ENCODE data around the gene CMKLR1. TPM values are rescaled to one million over a fixed set of nuclear protein-coding genes. Genes with fewer than 3 reads are reported as not detected.

CMKLR1 gene
- total and polyA plus RNA-seq, 3 experiments from 2014 or later, result 0.57 to 4.4 (median 0.66) TPM

DNA sequence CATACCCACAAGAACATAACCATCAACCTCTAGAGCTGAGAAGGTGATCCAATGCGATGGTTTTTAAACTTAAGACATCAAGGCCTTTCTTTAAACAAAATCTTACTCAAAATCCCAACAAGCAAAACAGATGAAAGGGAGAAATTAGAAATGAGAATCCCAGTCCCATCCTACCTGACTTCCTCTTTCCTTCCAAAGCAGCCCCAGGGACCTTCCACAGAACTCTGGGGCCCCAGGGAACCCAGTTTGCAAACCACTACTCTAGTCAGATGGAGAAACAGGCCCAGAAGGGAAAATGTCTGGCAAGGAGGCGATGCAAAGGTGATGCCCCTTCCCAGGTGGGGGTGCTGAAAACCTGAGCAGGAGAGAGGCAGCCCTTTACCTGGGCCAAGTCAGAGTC lies 29.0 kb upstream of the CMKLR1 start:
- peaks cover under 1 to 7% (median 5%) of the 10 kb centered on the region in 5 donors for H3K9me3 Mint-ChIP-seq
- ChIA-PET CTCF (no interaction called here), POLR2A (no interaction called here)
- Histone ChIP-seq H3K4me3 (ENCODE audit: low read length) (no peak overlapping the region), H3K9me3 (ENCODE audit: low read length) (no peaks in the 10 kb centered on the region), H3K4me1 (ENCODE audit: insufficient read depth, low read length) (no peaks in the 10 kb centered on the region), H3K27ac (ENCODE audit: low read depth, low read length) (no peak overlapping the region), H3K36me3 (ENCODE audit: insufficient read depth, low read length) (no peaks in the 10 kb centered on the region), H3K27me3 (ENCODE audit: insufficient read depth, low read length, poor library complexity, severe bottlenecking) (no peaks in the 10 kb centered on the region)
- no peak for DNase-seq
- no peak overlapping the region for H3K4me3 Mint-ChIP-seq
- H3K27ac Mint-ChIP-seq, result no peak overlapping the region
- no peaks in the 10 kb centered on the region for H3K4me1 Mint-ChIP-seq
- peaks cover 11 to 25% of the 10 kb centered on the region in 2 donors for H3K27me3 Mint-ChIP-seq
- H3K36me3 Mint-ChIP-seq, result peaks cover 0 to 2% (median 0%) of the 10 kb centered on the region in 3 donors

DNA sequence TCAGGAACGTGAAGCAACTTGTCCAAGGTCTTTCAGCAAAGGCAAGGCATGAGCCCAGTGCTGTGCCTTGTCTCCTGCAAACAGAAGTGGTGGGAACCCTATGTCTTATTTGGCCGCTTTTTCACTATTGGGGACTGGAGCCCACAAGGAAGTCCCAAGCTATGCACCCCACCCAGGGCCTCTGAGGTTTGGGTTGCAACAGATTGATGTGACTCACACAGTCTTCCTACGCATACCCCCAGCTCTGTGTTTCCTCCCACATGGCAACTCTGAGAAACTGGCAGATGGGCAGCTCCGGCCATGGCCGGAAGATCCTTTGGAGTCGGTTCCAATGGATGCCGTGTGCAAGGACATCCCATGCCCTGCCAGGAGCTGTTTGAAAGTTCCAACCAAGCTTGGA lies 28.3 kb upstream of the CMKLR1 start:
- Histone ChIP-seq H3K4me3 (ENCODE audit: low read length) (no peak overlapping the region), H3K27ac (ENCODE audit: low read depth, low read length) (no peak overlapping the region), H3K9me3 (ENCODE audit: low read length) (no peaks in the 10 kb centered on the region), H3K4me1 (ENCODE audit: insufficient read depth, low read length) (no peaks in the 10 kb centered on the region), H3K27me3 (ENCODE audit: insufficient read depth, low read length, poor library complexity, severe bottlenecking) (no peaks in the 10 kb centered on the region), H3K36me3 (ENCODE audit: insufficient read depth, low read length) (no peaks in the 10 kb centered on the region)
- Mint-ChIP-seq H3K36me3 (peaks cover 0 to under 1% (median 0%) of the 10 kb centered on the region in 3 donors), H3K27me3 (peaks cover 9 to 20% of the 10 kb centered on the region in 2 donors), H3K9me3 (peaks cover 0 to 2% (median under 1%) of the 10 kb centered on the region in 5 donors), H3K4me1 (no peaks in the 10 kb centered on the region), H3K27ac (no peak overlapping the region), H3K4me3 (no peak overlapping the region)
- CTCF ChIA-PET, result no interaction called here
- POLR2A ChIA-PET, result no interaction called here
- no peak for DNase-seq

GRCh38 chr12:108365324-108365723 lies 26.2 kb upstream of the CMKLR1 start:
- no peak overlapping the region for H3K27ac ChIP-seq (ENCODE audit: low read depth, low read length)
- H3K4me3 ChIP-seq (ENCODE audit: low read length), result no peak overlapping the region
- no peaks in the 10 kb centered on the region for H3K9me3 ChIP-seq (ENCODE audit: low read length)
- ChIA-PET POLR2A (no interaction called here), CTCF (no interaction called here)
- H3K36me3 Mint-ChIP-seq, result no peaks in the 10 kb centered on the region
- no peak for DNase-seq
- peaks cover 6 to 13% of the 10 kb centered on the region in 2 donors for H3K27me3 Mint-ChIP-seq
- H3K27me3 ChIP-seq (ENCODE audit: insufficient read depth, low read length, poor library complexity, severe bottlenecking), result no peaks in the 10 kb centered on the region
- no peak overlapping the region for H3K4me3 Mint-ChIP-seq
- H3K27ac Mint-ChIP-seq, result no peak overlapping the region
- no peaks in the 10 kb centered on the region for H3K9me3 Mint-ChIP-seq
- no peaks in the 10 kb centered on the region for H3K36me3 ChIP-seq (ENCODE audit: insufficient read depth, low read length)
- no peaks in the 10 kb centered on the region for H3K4me1 ChIP-seq (ENCODE audit: insufficient read depth, low read length)
- H3K4me1 Mint-ChIP-seq, result no peaks in the 10 kb centered on the region

DNA sequence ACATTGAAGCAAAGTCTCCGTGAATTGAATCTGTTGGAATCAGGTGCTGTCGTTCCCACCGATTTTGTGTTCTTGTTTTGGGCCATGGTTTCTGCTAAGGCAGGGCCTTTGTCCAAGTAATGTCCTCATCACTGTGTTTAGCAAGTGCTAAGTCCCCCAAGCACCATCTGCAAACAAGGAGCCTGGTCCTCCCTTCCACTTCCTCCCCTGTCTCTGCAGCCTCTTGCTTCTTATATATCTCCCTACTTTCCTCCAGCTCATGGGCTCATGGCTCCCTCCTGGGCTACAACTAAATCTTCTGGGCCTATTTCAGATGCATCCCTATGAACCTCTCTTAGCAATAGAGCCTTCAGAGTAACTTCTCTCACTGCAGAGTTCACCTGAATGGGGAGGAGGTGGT lies 25.8 kb upstream of the CMKLR1 start:
- Mint-ChIP-seq H3K27me3 (peaks cover 6 to 13% of the 10 kb centered on the region in 2 donors), H3K36me3 (no peaks in the 10 kb centered on the region), H3K4me1 (no peaks in the 10 kb centered on the region), H3K27ac (no peak overlapping the region), H3K4me3 (no peak overlapping the region), H3K9me3 (no peaks in the 10 kb centered on the region)
- Histone ChIP-seq H3K4me3 (ENCODE audit: low read length) (no peak overlapping the region), H3K4me1 (ENCODE audit: insufficient read depth, low read length) (no peaks in the 10 kb centered on the region), H3K36me3 (ENCODE audit: insufficient read depth, low read length) (no peaks in the 10 kb centered on the region), H3K27ac (ENCODE audit: low read depth, low read length) (no peak overlapping the region), H3K27me3 (ENCODE audit: insufficient read depth, low read length, poor library complexity, severe bottlenecking) (no peaks in the 10 kb centered on the region), H3K9me3 (ENCODE audit: low read length) (no peaks in the 10 kb centered on the region)
- DNase-seq, result no peak
- ChIA-PET POLR2A (no interaction called here), CTCF (no interaction called here)

DNA sequence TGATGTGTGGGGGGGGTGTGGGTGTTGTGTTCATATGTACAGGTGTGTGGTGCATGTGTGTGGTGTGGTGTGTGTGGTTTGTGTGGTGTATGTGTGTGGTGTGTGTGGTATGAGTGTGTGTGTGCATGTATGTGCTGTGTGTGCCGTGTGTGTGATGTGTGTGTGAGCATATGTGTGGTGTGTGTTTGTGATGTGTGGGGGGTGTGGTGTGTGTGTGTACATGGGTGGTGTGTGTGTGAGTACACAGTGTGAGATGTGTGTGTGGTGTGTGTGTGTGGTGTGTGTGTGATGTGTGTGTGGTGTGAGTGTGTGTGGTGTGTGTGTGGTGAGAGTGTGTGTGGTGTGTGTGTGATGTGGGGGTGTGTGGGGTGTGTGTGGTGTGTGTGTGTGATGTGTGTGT lies 24.5 kb upstream of the CMKLR1 start:
- Mint-ChIP-seq H3K9me3 (no peaks in the 10 kb centered on the region), H3K4me3 (no peak overlapping the region), H3K27ac (no peak overlapping the region), H3K4me1 (no peaks in the 10 kb centered on the region), H3K36me3 (no peaks in the 10 kb centered on the region), H3K27me3 (peaks cover 4 to 10% of the 10 kb centered on the region in 2 donors)
- H3K4me3 ChIP-seq (ENCODE audit: low read length), result no peak overlapping the region
- H3K9me3 ChIP-seq (ENCODE audit: low read length), result no peaks in the 10 kb centered on the region
- ChIA-PET CTCF (no interaction called here), POLR2A (no interaction called here)
- no peak overlapping the region for H3K27ac ChIP-seq (ENCODE audit: low read depth, low read length)
- H3K36me3 ChIP-seq (ENCODE audit: insufficient read depth, low read length), result no peaks in the 10 kb centered on the region
- no peaks in the 10 kb centered on the region for H3K27me3 ChIP-seq (ENCODE audit: insufficient read depth, low read length, poor library complexity, severe bottlenecking)
- no peak for DNase-seq
- no peaks in the 10 kb centered on the region for H3K4me1 ChIP-seq (ENCODE audit: insufficient read depth, low read length)

DNA sequence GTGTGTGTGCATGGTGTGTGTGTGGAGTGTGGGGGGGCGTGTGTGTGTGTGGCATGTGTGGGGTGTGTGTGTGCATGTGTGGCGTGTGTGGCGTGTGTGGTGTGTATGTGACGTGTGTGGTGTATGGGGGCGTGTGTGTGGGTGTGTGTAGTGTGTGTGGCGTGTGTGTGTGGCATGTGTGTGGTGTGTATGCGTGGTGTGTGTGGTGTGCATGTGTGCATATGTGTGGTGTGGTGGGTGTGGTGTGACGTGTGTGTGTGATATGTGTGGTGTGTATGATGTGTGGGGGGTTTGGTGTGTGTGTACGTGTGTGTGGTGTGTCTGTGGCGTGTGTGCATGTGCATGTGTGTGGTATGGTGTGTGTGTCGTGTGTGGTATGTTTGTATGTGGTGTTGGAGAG lies 24.1 kb upstream of the CMKLR1 start:
- POLR2A ChIA-PET, result no interaction called here
- H3K27ac Mint-ChIP-seq, result no peak overlapping the region

DNA sequence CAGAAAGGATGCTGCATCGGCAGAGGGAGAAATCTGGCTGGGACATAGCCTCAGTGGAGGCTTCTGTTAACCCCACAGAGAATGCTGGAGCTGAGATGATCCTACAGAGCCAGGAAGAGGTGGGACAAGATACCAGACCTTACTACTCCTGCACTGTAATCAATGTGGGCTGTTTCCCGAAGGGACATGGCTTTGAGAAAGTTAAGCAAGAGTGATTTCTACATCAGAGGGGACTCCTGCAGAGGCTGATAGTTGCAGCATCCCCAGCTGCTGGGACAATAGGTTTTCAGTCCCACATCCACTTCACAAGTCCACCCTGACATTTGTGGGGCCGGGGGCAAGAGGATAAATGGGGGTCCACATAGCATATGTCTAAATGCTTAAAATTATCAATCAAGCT lies 22.5 kb upstream of the CMKLR1 start:
- Histone ChIP-seq H3K27ac (ENCODE audit: low read depth, low read length) (no peak overlapping the region), H3K9me3 (ENCODE audit: low read length) (no peaks in the 10 kb centered on the region), H3K27me3 (ENCODE audit: insufficient read depth, low read length, poor library complexity, severe bottlenecking) (no peaks in the 10 kb centered on the region), H3K4me3 (ENCODE audit: low read length) (no peak overlapping the region), H3K4me1 (ENCODE audit: insufficient read depth, low read length) (no peaks in the 10 kb centered on the region), H3K36me3 (ENCODE audit: insufficient read depth, low read length) (no peaks in the 10 kb centered on the region)
- Mint-ChIP-seq H3K27ac (no peak overlapping the region), H3K4me3 (no peak overlapping the region), H3K4me1 (no peaks in the 10 kb centered on the region), H3K9me3 (no peaks in the 10 kb centered on the region), H3K27me3 (peaks cover 2 to 22% of the 10 kb centered on the region in 2 donors), H3K36me3 (no peaks in the 10 kb centered on the region)
- ChIA-PET POLR2A (no interaction called here), CTCF (no interaction called here)
- DNase-seq, result no peak

More for the DNA sequence above, 24.1 kb upstream of the CMKLR1 start:
- Mint-ChIP-seq H3K36me3 (no peaks in the 10 kb centered on the region), H3K4me3 (no peak overlapping the region), H3K9me3 (no peaks in the 10 kb centered on the region), H3K27me3 (peaks cover 4 to 10% of the 10 kb centered on the region in 2 donors), H3K4me1 (no peaks in the 10 kb centered on the region)
- CTCF ChIA-PET, result no interaction called here
- Histone ChIP-seq H3K36me3 (ENCODE audit: insufficient read depth, low read length) (no peaks in the 10 kb centered on the region), H3K4me3 (ENCODE audit: low read length) (no peak overlapping the region), H3K4me1 (ENCODE audit: insufficient read depth, low read length) (no peaks in the 10 kb centered on the region), H3K27ac (ENCODE audit: low read depth, low read length) (no peak overlapping the region), H3K9me3 (ENCODE audit: low read length) (no peaks in the 10 kb centered on the region), H3K27me3 (ENCODE audit: insufficient read depth, low read length, poor library complexity, severe bottlenecking) (no peaks in the 10 kb centered on the region)
- DNase-seq, result no peak

GRCh38 chr12:108360487-108360886 lies 21.4 kb upstream of the CMKLR1 start:
- no peaks in the 10 kb centered on the region for H3K36me3 ChIP-seq (ENCODE audit: insufficient read depth, low read length)
- no peaks in the 10 kb centered on the region for H3K9me3 Mint-ChIP-seq
- no peaks in the 10 kb centered on the region for H3K4me1 Mint-ChIP-seq
- H3K4me1 ChIP-seq (ENCODE audit: insufficient read depth, low read length), result no peaks in the 10 kb centered on the region
- no peak overlapping the region for H3K4me3 ChIP-seq (ENCODE audit: low read length)
- no peak for DNase-seq
- H3K27ac ChIP-seq (ENCODE audit: low read depth, low read length), result no peak overlapping the region
- peaks cover 2 to 22% of the 10 kb centered on the region in 2 donors for H3K27me3 Mint-ChIP-seq
- no peak overlapping the region for H3K27ac Mint-ChIP-seq
- no peak overlapping the region for H3K4me3 Mint-ChIP-seq
- CTCF ChIA-PET, result no interaction called here
- H3K9me3 ChIP-seq (ENCODE audit: low read length), result no peaks in the 10 kb centered on the region
- H3K27me3 ChIP-seq (ENCODE audit: insufficient read depth, low read length, poor library complexity, severe bottlenecking), result no peaks in the 10 kb centered on the region
- POLR2A ChIA-PET, result no interaction called here
- no peaks in the 10 kb centered on the region for H3K36me3 Mint-ChIP-seq

DNA sequence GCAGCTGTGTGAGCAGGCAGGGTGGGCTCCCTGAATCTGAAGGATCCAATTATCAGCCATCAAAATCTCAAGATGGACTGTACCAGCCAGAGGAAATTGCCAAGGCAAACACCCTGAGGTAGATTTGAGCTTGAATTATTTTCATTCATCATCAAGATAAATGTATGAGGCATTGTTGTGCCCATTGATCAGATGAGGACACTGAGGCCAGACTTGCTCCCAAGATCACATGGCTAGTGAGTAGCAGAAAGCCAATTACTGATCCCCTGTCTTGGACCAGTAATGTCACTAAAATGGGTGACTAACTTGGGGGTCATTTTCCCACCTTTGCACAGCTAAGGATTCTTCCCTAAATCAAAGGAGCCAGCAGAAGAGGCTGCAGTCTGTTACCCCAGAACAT lies 20.9 kb upstream of the CMKLR1 start:
- H3K4me3 ChIP-seq (ENCODE audit: low read length), result no peak overlapping the region
- Mint-ChIP-seq H3K4me3 (no peak overlapping the region), H3K36me3 (no peaks in the 10 kb centered on the region), H3K4me1 (no peaks in the 10 kb centered on the region), H3K9me3 (no peaks in the 10 kb centered on the region), H3K27me3 (peaks cover 2 to 24% of the 10 kb centered on the region in 2 donors), H3K27ac (no peak overlapping the region)
- no peaks in the 10 kb centered on the region for H3K4me1 ChIP-seq (ENCODE audit: insufficient read depth, low read length)
- no peaks in the 10 kb centered on the region for H3K9me3 ChIP-seq (ENCODE audit: low read length)
- H3K36me3 ChIP-seq (ENCODE audit: insufficient read depth, low read length), result no peaks in the 10 kb centered on the region
- CTCF ChIA-PET, result no interaction called here
- POLR2A ChIA-PET, result no interaction called here
- no peak overlapping the region for H3K27ac ChIP-seq (ENCODE audit: low read depth, low read length)
- DNase-seq, result no peak
- no peaks in the 10 kb centered on the region for H3K27me3 ChIP-seq (ENCODE audit: insufficient read depth, low read length, poor library complexity, severe bottlenecking)

Measured in CD8-positive, alpha-beta memory T cell (primary cell).